ENCODE measurements around the gene TMEM82.
A peak's percentile ranks its signal among the peaks of the same experiment; 100 is the strongest.

The TMEM82 gene

DNA sequence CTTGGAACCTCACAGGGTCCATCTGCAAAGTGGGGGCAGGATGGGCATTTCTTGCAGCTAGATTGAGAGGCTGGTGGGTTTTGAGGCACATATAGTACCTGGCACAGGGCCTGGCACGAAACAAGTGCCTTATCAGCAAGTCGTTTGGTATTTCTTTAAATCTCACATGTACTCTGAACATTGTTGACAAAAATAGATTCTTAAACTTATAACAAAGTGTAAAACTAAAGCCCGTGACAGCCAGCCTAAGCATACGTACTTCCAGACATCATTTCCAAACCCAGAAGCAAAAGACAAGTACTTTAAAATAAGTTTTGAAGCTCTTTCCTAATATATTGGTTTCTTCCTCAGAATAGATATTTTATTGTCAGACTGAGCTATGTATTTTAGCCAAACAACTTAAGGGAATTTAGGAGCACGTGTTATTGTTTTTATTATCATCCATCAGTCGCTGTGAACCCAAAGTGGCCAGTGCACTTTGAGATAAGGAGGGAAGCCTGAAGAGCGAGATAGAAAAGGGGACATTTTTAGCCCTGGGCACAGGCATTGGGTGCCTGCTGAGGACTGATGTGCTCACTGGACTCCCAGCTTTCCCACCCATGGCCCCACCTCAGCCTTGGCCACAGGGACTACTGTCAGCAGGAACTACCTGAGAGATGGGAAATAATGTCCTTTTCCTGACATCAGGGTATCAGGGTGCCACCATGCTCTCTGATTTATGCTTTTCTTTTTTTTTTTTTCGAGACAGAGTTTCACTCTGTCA, 19.2 kb downstream of the TMEM82 start:
- Histone ChIP-seq H3K4me1 (ENCODE audit: control insufficient read depth in 2 of 2, insufficient read depth in 2 of 2, low read length in 2 of 2) (peaks cover 34 to 54% of the 10 kb centered on the region in 2 donors), H3K9ac (ENCODE audit: low read depth in 1 of 2, low read length in 2 of 2) (no peak overlapping the region), H3K9me3 (ENCODE audit: control insufficient read depth in 2 of 2, low read length in 2 of 2) (no peaks in the 10 kb centered on the region), H3K27ac (ENCODE audit: low read depth in 2 of 2, low read length in 2 of 2) (peak overlapping the region; percentile 65 to 74), H3K4me3 (ENCODE audit: low read length in 2 of 2) (no peak overlapping the region), H3K36me3 (ENCODE audit: control insufficient read depth in 2 of 2, insufficient read depth in 2 of 2, low read length in 2 of 2) (peaks cover 13 to 19% of the 10 kb centered on the region in 2 donors), H3K27me3 (ENCODE audit: control insufficient read depth in 2 of 2, insufficient read depth in 2 of 2, low read length in 2 of 2) (peaks cover 0 to under 1% of the 10 kb centered on the region in 2 donors)

DNA sequence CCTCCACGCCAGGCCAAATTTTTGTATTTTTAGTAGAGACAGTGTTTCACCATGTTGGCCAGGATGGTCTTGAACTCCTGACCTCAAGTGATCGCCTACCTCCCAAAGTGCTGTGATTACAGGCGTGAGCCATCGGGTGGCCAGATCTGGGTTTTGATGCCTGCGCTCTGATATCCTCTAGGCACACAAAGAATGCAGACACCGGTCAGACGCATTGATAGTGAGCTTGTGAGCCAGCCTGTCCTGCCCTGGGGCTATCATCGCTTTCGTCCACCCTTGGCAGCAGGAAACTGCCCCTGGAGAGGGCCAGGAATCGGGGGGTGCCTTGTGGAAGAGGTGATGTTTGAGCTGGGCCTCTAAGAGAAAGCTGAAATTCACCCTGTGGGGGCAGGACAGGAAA, 20.2 kb downstream of the TMEM82 start:
- Histone ChIP-seq H3K9me3 (ENCODE audit: control insufficient read depth in 2 of 2, low read length in 2 of 2) (no peaks in the 10 kb centered on the region), H3K27me3 (ENCODE audit: control insufficient read depth in 2 of 2, insufficient read depth in 2 of 2, low read length in 2 of 2) (no peaks in the 10 kb centered on the region), H3K9ac (ENCODE audit: low read depth in 1 of 2, low read length in 2 of 2) (no peak overlapping the region), H3K27ac (ENCODE audit: low read depth in 2 of 2, low read length in 2 of 2) (peak overlapping the region in 1 of 2 donors; percentile 4), H3K36me3 (ENCODE audit: control insufficient read depth in 2 of 2, insufficient read depth in 2 of 2, low read length in 2 of 2) (peaks cover 19 to 26% of the 10 kb centered on the region in 2 donors), H3K4me1 (ENCODE audit: control insufficient read depth in 2 of 2, insufficient read depth in 2 of 2, low read length in 2 of 2) (peaks cover 33 to 47% of the 10 kb centered on the region in 2 donors), H3K4me3 (ENCODE audit: low read length in 2 of 2) (no peak overlapping the region)

DNA sequence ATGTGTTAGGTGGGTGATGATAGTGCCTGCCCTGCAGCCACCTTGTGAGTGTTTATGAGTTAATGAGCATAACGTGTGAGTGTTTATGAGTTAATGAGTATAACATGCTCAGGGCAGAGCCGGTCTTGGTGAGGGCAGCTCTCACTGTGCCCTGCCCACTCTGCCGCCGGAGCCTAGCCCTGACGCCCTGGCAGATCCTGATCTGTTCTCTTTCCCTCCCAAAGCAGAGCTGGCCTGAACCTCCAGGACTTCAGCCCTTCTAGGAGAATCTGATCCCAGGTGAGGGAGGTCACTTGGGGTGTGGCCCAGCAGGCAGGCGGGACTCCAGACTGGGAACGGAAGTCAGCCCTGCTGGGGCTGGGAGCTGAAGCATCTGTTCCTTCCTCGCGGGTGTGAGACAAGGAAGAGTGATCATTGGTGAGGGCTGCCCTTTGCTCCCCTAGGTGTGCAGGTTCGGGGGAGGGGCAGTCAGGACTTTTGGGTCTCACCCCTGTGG, 22.0 kb downstream of the TMEM82 start:
- H3K9me3 ChIP-seq (ENCODE audit: control insufficient read depth in 2 of 2, low read length in 2 of 2): no peaks in the 10 kb centered on the region
- peak overlapping the region; percentile 32 to 34 for H3K9ac ChIP-seq (ENCODE audit: low read depth in 1 of 2, low read length in 2 of 2)
- peak overlapping the region; percentile 80 to 89 for H3K27ac ChIP-seq (ENCODE audit: low read depth in 2 of 2, low read length in 2 of 2)
- peaks cover 34 to 40% of the 10 kb centered on the region in 2 donors for H3K36me3 ChIP-seq (ENCODE audit: control insufficient read depth in 2 of 2, insufficient read depth in 2 of 2, low read length in 2 of 2)
- no peaks in the 10 kb centered on the region for H3K27me3 ChIP-seq (ENCODE audit: control insufficient read depth in 2 of 2, insufficient read depth in 2 of 2, low read length in 2 of 2)
- peak overlapping the region; percentile 14 to 34 for H3K4me3 ChIP-seq (ENCODE audit: low read length in 2 of 2)
- peaks cover 26 to 37% of the 10 kb centered on the region in 2 donors for H3K4me1 ChIP-seq (ENCODE audit: control insufficient read depth in 2 of 2, insufficient read depth in 2 of 2, low read length in 2 of 2)

DNA sequence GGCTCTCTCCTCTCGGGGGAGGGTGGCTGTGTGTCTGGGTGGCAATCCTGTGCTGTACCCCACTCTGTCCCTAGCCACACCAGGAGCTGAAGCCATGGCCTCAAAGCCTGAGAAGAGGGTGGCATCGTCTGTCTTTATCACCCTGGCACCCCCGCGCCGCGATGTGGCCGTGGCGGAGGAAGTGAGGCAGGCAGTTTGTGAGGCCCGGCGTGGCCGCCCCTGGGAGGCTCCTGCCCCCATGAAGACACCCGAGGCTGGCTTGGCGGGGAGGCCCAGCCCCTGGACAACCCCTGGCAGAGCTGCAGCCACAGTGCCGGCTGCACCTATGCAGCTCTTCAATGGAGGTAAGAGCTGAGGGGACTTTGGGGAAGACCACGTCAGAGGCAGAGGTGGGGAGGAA, 22.6 kb downstream of the TMEM82 start:
- Histone ChIP-seq H3K36me3 (ENCODE audit: control insufficient read depth in 2 of 2, insufficient read depth in 2 of 2, low read length in 2 of 2) (peaks cover 34 to 40% of the 10 kb centered on the region in 2 donors), H3K9ac (ENCODE audit: low read depth in 1 of 2, low read length in 2 of 2) (peak overlapping the region in 1 of 2 donors; percentile 32), H3K27me3 (ENCODE audit: control insufficient read depth in 2 of 2, insufficient read depth in 2 of 2, low read length in 2 of 2) (no peaks in the 10 kb centered on the region), H3K4me1 (ENCODE audit: control insufficient read depth in 2 of 2, insufficient read depth in 2 of 2, low read length in 2 of 2) (peaks cover 24 to 34% of the 10 kb centered on the region in 2 donors), H3K4me3 (ENCODE audit: low read length in 2 of 2) (peak overlapping the region; percentile 20 to 34), H3K27ac (ENCODE audit: low read depth in 2 of 2, low read length in 2 of 2) (peak overlapping the region; percentile 80 to 89), H3K9me3 (ENCODE audit: control insufficient read depth in 2 of 2, low read length in 2 of 2) (no peaks in the 10 kb centered on the region)

DNA sequence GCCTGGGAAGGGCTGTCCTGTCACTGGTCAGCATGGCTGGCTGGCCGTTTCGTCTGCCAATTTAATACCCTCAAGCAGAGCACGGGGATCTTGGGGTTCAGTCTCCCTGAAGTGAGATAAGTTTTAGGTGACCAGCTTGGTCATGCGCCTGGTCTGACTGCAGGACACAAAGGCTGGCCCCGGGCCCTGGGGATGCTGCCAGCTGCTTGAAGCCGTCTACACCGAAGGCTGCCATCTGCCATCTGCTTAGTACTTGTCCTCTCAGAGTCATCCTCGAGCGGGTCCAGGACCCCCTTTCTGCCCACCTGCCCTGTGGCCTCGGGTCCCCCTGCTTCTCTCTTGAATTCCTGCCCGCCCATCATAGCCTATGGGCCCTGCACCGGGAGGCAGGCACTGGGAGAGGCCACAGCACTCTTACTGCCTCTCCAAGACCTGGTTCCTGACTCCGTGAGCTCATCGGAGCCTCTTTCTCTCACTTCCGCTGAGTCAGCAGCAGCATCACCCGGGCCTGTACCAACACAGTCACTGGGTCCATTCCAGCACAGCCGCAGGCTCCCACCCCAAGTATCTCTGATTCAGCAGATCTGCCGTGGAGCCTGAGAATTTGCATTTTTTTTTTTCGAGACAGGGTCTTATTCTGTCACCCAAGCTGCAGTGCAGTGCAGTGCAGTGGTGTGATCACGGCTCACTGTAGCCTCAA, 23.3 kb downstream of the TMEM82 start:
- Histone ChIP-seq H3K36me3 (ENCODE audit: control insufficient read depth in 2 of 2, insufficient read depth in 2 of 2, low read length in 2 of 2) (peaks cover 40 to 46% of the 10 kb centered on the region in 2 donors), H3K4me1 (ENCODE audit: control insufficient read depth in 2 of 2, insufficient read depth in 2 of 2, low read length in 2 of 2) (peaks cover 24 to 32% of the 10 kb centered on the region in 2 donors), H3K9ac (ENCODE audit: low read depth in 1 of 2, low read length in 2 of 2) (no peak overlapping the region), H3K27me3 (ENCODE audit: control insufficient read depth in 2 of 2, insufficient read depth in 2 of 2, low read length in 2 of 2) (no peaks in the 10 kb centered on the region), H3K9me3 (ENCODE audit: control insufficient read depth in 2 of 2, low read length in 2 of 2) (no peaks in the 10 kb centered on the region), H3K4me3 (ENCODE audit: low read length in 2 of 2) (no peak overlapping the region), H3K27ac (ENCODE audit: low read depth in 2 of 2, low read length in 2 of 2) (peak overlapping the region in 1 of 2 donors; percentile 89)

DNA sequence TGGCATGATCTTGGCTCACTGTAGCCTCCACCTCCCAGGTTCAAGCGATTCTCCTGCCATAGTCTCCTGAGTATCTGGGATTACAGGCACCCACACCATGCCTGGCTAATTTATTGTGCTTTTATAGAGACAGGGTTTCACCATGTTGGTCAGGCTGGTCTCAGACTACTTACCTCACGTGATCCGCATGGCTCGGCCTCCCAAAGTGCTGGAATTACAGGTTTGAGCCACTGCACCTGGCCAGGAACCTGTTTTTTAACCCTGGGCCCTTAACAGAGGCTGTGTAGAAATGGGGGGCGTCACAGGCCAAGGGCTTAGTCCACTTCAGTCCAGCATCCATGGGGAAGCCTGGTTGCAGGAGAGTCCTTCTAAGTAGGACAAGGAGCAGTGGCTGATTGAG, 25.6 kb downstream of the TMEM82 start:
- Histone ChIP-seq H3K27me3 (ENCODE audit: control insufficient read depth in 2 of 2, insufficient read depth in 2 of 2, low read length in 2 of 2) (no peaks in the 10 kb centered on the region), H3K27ac (ENCODE audit: low read depth in 2 of 2, low read length in 2 of 2) (no peak overlapping the region), H3K9ac (ENCODE audit: low read depth in 1 of 2, low read length in 2 of 2) (no peak overlapping the region), H3K9me3 (ENCODE audit: control insufficient read depth in 2 of 2, low read length in 2 of 2) (no peaks in the 10 kb centered on the region), H3K4me1 (ENCODE audit: control insufficient read depth in 2 of 2, insufficient read depth in 2 of 2, low read length in 2 of 2) (peaks cover 18% of the 10 kb centered on the region in 2 donors), H3K4me3 (ENCODE audit: low read length in 2 of 2) (no peak overlapping the region), H3K36me3 (ENCODE audit: control insufficient read depth in 2 of 2, insufficient read depth in 2 of 2, low read length in 2 of 2) (peaks cover 56 to 57% of the 10 kb centered on the region in 2 donors)

DNA sequence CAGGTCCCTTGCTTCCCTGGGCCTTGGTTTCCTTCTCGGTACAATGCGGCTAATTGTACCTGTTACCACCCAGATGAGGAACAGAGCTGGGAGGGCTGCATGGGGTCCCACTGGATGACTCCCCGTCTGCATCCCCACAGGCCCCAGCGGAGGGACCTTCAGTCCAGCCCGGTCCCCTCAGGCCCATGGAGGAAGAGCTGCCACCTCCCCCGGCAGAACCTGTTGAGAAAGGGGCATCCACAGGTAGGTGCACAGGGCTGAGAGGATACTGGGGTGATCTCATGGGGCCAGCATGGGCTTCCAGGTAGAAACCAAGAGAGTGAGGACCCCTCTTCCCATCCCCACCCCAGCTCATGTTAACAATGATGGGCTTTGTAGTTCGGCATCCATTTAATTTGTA, 26.1 kb downstream of the TMEM82 start:
- H3K36me3 ChIP-seq (ENCODE audit: control insufficient read depth in 2 of 2, insufficient read depth in 2 of 2, low read length in 2 of 2): peaks cover 56 to 57% of the 10 kb centered on the region in 2 donors
- no peak overlapping the region for H3K9ac ChIP-seq (ENCODE audit: low read depth in 1 of 2, low read length in 2 of 2)
- no peak overlapping the region for H3K4me3 ChIP-seq (ENCODE audit: low read length in 2 of 2)
- H3K27me3 ChIP-seq (ENCODE audit: control insufficient read depth in 2 of 2, insufficient read depth in 2 of 2, low read length in 2 of 2): no peaks in the 10 kb centered on the region
- peaks cover 18% of the 10 kb centered on the region in 2 donors for H3K4me1 ChIP-seq (ENCODE audit: control insufficient read depth in 2 of 2, insufficient read depth in 2 of 2, low read length in 2 of 2)
- no peaks in the 10 kb centered on the region for H3K9me3 ChIP-seq (ENCODE audit: control insufficient read depth in 2 of 2, low read length in 2 of 2)
- H3K27ac ChIP-seq (ENCODE audit: low read depth in 2 of 2, low read length in 2 of 2): no peak overlapping the region

DNA sequence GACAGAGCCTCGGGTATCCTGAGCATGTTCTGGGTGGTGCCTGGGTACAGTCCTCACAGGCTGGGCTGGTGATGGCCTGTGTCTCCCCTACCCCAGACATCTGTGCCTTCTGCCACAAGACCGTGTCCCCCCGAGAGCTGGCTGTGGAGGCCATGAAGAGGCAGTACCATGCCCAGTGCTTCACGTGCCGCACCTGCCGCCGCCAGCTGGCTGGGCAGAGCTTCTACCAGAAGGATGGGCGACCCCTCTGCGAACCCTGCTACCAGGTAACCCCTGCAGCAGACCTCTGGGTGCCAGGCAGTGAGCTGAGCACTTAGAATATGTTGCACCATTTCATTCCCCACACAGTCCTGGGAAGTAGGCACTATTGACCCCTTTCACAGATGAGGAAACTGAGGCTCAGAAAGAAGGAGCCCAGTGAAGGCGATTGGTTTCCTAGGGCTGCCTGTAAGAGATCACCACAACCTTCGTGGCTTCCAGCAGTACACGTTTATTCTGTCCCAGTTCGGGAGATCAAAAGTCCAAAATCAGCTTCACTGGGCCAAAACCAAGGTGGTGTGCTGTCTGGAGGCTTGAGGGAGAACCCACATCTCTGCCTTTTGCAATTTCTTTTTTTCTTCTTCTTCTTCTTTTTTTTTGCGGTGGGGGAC, 28.1 kb downstream of the TMEM82 start:
- Histone ChIP-seq H3K36me3 (ENCODE audit: control insufficient read depth in 2 of 2, insufficient read depth in 2 of 2, low read length in 2 of 2) (peaks cover 61% of the 10 kb centered on the region in 2 donors), H3K27me3 (ENCODE audit: control insufficient read depth in 2 of 2, insufficient read depth in 2 of 2, low read length in 2 of 2) (no peaks in the 10 kb centered on the region)

DNA sequence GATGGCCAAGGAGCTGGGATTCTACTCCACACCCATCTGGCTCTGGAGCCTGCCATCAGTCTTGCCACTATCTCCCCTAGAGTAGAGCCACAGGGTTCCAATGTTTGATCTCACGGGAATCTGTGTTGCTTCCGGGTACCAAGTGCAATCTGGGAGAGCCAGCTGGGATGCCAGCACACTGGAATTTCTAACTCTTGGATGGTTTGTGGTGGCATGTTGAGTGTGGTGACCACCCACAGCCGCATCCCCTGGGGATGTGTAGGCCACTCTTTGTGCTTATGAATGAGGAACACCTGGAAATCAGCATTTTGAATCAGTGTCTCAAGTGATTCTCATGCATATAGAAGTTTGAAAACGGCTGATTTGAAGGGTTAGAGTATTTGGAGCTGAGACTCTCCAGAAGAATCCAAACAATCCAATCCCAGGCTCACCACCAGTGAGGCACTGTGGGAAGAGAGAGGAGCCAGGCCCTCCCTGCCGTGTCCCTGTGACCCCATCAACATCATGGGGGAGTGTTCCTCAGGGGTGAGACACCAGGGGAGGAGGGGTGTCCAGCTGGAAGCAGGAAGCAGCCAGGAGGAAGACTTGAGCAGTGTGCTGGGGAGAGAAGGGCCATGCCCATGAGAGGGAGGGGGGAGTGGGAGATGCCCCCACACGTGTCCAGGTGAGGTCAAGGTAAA, 29.7 kb downstream of the TMEM82 start:
- H3K27ac ChIP-seq (ENCODE audit: low read depth in 2 of 2, low read length in 2 of 2): no peak overlapping the region
- H3K9me3 ChIP-seq (ENCODE audit: control insufficient read depth in 2 of 2, low read length in 2 of 2): no peaks in the 10 kb centered on the region
- no peak overlapping the region for H3K9ac ChIP-seq (ENCODE audit: low read depth in 1 of 2, low read length in 2 of 2)
- no peaks in the 10 kb centered on the region for H3K27me3 ChIP-seq (ENCODE audit: control insufficient read depth in 2 of 2, insufficient read depth in 2 of 2, low read length in 2 of 2)
- peaks cover 62 to 63% of the 10 kb centered on the region in 2 donors for H3K36me3 ChIP-seq (ENCODE audit: control insufficient read depth in 2 of 2, insufficient read depth in 2 of 2, low read length in 2 of 2)
- peaks cover 0 to 6% of the 10 kb centered on the region in 2 donors for H3K4me1 ChIP-seq (ENCODE audit: control insufficient read depth in 2 of 2, insufficient read depth in 2 of 2, low read length in 2 of 2)
- H3K4me3 ChIP-seq (ENCODE audit: low read length in 2 of 2): no peak overlapping the region

More for the DNA sequence above, 28.1 kb downstream of the TMEM82 start:
- H3K4me1 ChIP-seq (ENCODE audit: control insufficient read depth in 2 of 2, insufficient read depth in 2 of 2, low read length in 2 of 2): peaks cover under 1 to 7% of the 10 kb centered on the region in 2 donors
- H3K9me3 ChIP-seq (ENCODE audit: control insufficient read depth in 2 of 2, low read length in 2 of 2): no peaks in the 10 kb centered on the region
- no peak overlapping the region for H3K27ac ChIP-seq (ENCODE audit: low read depth in 2 of 2, low read length in 2 of 2)
- H3K9ac ChIP-seq (ENCODE audit: low read depth in 1 of 2, low read length in 2 of 2): no peak overlapping the region
- no peak overlapping the region for H3K4me3 ChIP-seq (ENCODE audit: low read length in 2 of 2)

Data from mucosa of rectum (tissue), 2 donors.